GM12878 (cell line): ENCODE results near the gene RBMS1.

Experiments used
- RCOR1 ChIP-seq: conservative IDR thresholded peaks from 2 replicates; pipeline ENCODE4 v1.6.1; 2012; ENCODE audit warnings: low read depth, low read length, improper control_type of control experiment
- SMC3 ChIP-seq: IDR thresholded peaks from 2 replicates; pipeline ENCODE4 v1.6.1; 2011; ENCODE audit warnings: low read length, improper control_type of control experiment, borderline replicate concordance
- TF ChIP-seq, protein P1 (sequence below): IDR thresholded peaks from 2 replicates; pipeline ENCODE4 v1.6.1; 2012; ENCODE audit warnings: low read depth, low read length, improper control_type of control experiment
- TF ChIP-seq, protein P2 (sequence below): IDR thresholded peaks from 2 replicates; pipeline ENCODE4 v1.6.1; 2011; ENCODE audit warnings: low read depth, low read length, improper control_type of control experiment, borderline replicate concordance

DNA sequence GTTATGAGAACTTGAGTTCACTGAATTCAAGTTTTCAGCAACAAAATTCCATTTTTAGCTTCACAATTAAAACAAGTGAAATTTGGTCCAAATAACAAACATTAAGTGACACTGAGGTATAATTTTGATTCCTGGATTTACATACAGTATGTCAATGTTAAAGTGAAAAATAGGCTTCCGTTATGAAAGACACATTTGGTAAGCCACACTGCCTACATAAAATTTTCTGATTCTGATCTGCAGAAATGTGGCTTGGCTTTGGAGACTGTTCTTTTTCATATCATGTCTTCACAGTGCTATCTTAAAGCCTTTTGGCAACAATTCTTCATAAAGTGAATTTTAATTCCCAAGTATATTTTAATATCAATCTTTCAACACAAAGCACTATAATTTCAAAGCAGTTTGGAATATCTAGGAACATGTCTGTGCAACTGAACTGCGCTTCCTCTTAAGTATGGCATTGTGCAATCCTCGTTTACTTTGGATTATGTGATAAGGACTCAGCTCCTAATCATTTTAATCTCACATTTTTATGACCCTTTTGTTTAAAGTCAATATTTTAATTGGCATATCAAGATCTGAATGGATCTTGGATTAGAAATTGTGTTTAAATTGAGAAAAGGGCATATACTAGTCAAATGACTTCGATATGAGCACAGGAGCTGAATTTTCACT lies 60.0 kb downstream of the RBMS1 start:
- TF ChIP-seq, protein P1, sequence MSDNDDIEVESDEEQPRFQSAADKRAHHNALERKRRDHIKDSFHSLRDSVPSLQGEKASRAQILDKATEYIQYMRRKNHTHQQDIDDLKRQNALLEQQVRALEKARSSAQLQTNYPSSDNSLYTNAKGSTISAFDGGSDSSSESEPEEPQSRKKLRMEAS = no peak
- TF ChIP-seq RCOR1 = no peak
- TF ChIP-seq, protein P2, sequence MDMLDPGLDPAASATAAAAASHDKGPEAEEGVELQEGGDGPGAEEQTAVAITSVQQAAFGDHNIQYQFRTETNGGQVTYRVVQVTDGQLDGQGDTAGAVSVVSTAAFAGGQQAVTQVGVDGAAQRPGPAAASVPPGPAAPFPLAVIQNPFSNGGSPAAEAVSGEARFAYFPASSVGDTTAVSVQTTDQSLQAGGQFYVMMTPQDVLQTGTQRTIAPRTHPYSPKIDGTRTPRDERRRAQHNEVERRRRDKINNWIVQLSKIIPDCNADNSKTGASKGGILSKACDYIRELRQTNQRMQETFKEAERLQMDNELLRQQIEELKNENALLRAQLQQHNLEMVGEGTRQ = no peak
- TF ChIP-seq SMC3 = no peak
